Stimulated activated CD8-positive, alpha-beta memory T cell treated with anti-CD3 and anti-CD28 coated beads, Interleukin-4, amount 100 ng/mL, for 48 hours (primary cell): ENCODE measurements around the gene RILP.
A peak's percentile ranks its signal among the peaks of the same experiment; 100 is the strongest.

Experiments
- DNase-seq: peaks from one replicate; pipeline ENCODE4 v3.0.0-alpha.2; 2020

RILP gene

DNA sequence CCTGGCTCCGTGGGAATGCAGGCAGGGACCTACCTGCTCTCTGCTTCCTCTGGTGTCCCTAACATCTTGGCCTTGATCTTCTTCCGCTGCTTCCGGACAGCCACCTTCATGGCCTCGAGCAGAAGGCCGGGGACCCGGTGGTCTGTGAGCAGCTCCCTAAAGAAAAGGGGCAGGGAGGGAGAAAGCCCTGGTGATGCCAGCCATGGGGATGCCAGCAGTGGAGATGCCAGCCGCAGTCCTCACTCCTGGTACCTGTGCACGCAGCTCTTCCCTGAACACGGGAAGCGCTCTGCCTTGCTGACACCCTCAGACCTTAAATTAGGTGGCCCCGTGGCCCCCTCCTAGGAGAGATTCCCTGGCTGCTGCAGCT lies 1.9 kb downstream of the RILP start:
- no peak for DNase-seq

DNA sequence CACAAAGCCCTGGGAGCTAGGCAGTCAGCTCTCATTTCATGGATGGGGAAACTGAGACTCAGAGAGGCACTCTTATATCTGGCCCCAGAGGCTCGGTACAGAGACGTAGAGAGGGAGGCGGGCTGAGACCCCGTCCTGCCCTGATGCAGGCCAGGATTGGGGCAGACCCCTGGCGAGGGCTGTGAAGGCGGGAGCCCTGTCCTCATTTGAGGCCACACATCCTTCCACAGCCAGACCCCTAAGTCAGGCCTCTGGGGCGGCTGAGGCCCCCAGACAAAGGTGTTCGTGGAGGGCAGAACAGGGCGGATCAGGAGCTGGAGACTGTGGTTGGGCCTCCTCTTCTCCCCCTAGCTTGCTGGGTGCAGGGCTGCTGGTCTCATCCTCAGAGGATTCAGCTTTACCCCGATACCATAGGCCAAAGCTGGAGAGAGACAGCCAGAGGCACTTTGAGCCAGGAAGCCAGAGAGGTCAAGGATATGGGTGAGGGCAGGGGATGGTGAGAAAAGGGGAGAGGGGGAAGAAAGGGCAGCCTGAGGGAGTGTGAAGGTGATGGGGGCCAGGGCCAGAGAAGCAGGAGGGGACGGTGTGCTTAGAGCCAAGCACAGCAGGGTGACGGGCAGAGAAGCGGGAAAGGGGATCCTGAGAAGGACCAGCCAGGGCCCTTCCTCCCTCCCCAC lies 3.3 kb downstream of the RILP start:
- no peak for DNase-seq

GRCh38 chr17:1645207-1646171 lies 4.2 kb downstream of the RILP start, which contains the start of gene SCARF1:
TSS of gene SCARF1 (minus strand) at chr17:1645732. CDS start at chr17:1645697, 35 bp downstream.
- no peak for DNase-seq

DNA sequence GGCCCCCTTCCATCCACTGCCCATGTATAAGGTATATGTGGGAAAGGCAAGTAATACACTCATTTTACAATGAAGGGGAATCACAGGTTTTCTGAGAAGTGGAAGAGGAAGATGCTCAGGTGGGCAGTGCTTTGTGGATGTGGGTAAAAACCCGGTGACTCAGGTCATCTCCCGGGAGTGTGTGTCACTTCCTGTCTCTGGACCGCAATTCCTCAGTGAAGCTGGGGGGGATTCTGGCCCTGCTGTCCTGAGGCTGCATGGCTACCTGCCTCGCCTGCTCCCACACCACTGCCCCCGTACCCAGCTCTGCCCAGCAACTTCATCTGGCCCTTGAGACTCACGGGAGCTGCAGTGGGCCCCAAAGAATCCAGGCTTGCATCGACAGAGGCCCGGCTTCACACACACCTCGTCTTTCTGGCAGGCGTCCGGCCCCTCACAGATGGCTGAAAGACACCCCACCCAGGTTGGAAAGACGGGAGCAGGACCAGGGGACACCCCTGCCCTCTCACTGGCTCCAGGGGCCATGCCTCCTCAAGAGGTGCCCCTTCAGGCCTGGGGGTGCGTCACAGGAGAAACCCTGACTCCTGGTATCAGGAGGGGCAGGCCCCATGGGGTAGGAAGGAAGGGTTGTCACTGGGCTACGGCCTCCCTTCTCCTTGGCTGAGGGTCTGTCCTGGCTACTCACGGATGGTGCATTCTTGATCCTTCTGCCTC lies 5.0 kb downstream of the RILP start:
- DNase-seq = peak; percentile 70

- DNase-seq = no peak
Observed at GRCh38 chr17:1643999-1644492, 5.6 kb downstream of the RILP start.

DNA sequence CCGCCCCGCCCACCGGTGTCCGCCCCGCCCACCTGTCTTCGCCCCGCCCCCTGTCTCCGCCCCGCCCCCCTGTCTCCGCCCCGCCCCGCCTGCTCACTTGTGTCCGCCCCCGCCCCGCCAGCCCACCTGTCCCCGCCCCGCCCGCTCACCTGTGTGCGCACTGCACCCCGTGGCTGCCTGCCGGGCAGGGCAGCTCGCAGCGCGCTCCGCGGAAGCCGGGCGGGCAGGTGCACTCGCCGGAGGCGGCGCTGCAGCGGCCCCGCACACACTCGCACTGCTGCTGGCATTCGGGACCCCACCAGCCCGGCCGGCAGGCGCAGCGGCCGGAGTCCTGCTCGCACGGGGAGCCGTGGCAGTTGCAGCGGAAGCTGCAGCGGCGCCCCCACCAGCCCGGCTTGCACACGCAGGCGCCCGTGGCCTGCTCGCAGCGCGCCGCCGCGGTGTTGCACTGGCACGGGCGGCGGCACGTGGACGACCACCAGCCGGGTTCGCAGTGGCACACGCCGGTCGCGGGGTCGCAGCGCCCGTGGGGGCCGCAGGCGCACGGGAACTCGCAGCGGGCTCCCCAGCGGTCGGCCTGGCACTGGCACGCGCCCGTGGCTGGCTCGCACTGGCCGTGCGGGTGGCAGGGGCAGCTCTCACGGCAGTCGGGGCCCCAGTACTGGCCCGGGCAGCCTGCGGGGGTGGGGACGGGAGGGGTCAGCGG lies 6.2 kb downstream of the RILP start:
- peak; percentile 61 for DNase-seq

DNA sequence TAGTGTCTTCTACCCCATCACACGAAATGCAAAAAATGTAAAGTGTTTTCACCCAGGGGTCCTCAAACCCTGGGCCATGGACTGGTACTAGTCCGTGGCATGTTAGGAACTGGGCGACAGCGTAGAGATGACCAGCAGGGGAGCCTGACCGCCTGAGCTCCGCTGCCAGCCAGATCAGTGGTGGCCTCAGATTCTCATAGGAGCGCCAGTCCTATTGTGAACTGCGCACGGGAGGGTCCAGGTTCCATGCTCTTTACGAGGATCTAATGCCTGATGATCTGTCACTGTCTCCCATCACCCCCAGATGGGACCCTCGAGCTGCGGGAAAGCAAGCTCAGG lies 8.6 kb downstream of the RILP start:
- no peak for DNase-seq

DNA sequence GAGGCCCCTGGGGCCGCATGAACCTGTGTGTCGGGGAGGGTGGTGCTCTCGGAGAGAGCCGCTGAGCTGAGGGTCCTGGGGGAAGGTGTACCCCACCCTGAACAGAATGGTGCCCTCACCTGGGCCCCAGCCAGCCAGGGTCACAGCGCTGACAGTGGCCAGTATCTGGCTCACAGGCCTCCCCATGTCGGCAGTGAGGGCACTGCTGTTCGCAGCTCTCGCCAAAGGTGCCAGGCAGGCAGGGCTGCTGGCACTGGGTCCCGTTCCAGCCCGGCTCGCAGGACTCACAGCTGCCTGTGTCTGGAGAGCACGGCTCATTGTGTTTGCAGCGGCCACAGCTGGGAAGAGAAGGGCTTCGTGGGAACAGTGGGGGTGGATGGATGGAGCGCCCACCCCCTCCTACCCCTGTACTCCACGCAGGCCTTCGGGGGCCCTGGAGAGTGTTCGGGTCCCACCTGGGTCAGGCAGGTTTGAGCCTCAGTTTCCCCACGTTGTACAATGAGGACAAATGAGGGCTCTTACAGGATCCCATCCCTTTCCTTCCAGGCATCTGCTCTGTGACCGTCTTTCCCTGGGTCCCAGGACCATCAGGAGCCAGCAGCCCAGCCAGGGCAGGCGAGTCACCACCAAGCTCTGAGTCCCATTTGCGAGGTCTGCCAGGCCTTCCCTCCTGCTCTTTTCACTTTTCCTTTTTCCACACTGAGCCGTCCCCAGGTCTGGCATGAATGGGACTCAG lies 9.2 kb downstream of the RILP start:
- no peak for DNase-seq

GRCh38 chr17:1639549-1640180 lies 10.0 kb downstream of the RILP start:
- DNase-seq = no peak

GRCh38 chr17:1638624-1639300 lies 10.9 kb downstream of the RILP start:
- no peak for DNase-seq

DNA sequence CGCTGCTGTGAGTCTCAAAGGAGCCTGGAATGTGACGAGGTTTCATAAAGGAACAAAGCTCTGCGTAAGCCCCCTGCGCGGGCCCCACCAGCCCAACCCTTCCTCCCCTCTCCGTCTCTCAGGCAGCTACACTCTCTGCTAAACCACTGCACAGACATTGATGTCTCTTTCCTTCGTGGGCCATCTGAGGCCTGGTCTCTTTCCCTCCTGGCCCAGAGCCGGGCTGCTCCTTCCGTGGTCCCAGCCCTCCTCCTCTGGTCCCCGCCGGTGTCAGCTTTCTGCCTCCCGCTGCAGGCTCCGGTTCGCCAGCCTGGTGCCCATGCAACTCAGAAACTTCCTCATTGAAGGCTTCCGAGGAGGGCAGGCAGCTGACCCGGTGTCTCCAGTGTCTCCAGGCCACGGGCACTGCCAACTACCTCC lies 11.5 kb downstream of the RILP start:
- no peak for DNase-seq

DNA sequence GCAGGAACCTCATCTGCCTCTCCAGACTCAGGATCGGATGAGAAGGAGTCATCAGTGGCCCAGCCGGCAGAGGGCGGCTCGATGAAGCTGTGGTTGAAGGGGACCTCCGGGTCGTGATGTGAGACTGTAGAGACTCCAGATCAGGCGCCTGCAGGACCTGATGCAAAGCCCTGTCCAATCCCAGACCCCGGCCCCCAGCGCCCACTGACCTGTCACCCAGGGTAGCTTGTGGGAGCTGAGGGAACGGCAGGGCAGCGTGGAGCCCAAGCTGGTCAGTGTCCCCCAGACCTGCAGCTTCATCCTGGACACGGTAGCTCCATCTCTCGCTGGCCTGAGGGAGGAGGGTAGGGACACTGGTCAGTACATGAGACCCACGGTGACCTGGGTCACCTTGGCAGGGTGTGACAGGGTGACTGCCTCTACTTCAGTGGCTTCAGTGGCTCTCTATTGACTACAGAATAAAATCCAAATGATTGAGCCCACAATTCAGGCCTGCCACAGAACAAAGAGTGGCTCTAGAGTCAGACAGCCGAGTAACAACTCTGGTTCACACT lies 12.9 kb downstream of the RILP start:
- DNase-seq = no peak

GRCh38 chr17:1635675-1636465 lies 13.8 kb downstream of the RILP start:
- DNase-seq = no peak

GRCh38 chr17:1634841-1635650 lies 14.6 kb downstream of the RILP start:
- DNase-seq = no peak

GRCh38 chr17:1630662-1631061 lies 19.0 kb downstream of the RILP start:
- DNase-seq = no peak

- DNase-seq = peak; percentile 94
Observed at GRCh38 chr17:1629504-1630310, 20.0 kb downstream of the RILP start.

DNA sequence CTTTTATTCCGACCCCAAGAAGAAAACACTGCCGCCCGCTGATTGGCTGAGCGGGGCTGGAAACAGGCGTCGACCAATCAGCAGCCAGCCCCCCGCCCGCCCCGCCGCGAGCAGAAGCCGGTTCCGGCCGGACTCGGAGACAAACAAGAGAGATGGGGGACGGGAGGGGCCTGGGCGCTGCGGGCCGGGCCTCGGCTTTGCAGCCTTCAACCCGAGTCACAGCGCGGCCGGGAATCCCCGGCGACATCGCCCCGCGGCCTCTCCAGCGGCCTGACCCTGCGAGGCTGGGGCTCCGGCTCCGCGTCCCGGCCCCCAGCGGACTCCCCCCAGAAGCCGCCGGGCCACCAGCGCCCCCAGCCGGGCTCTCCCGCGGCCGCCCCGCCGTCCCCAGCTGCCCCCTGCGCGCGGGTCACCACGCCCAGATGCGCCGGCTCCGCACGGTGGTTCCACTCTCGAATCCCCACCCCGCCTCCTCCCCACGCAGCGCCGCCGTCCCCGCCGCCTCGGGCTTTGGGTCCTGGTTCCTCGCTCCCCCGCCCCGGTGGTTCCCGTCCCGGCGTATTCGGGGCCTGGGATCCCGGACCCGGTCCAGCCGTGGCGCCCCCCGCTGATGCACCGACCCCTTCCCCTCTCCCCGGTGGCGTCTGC lies 20.7 kb downstream of the RILP start:
- DNase-seq = peak; percentile 91
